ENCODE results near the gene ZC3H7B.

DNA sequence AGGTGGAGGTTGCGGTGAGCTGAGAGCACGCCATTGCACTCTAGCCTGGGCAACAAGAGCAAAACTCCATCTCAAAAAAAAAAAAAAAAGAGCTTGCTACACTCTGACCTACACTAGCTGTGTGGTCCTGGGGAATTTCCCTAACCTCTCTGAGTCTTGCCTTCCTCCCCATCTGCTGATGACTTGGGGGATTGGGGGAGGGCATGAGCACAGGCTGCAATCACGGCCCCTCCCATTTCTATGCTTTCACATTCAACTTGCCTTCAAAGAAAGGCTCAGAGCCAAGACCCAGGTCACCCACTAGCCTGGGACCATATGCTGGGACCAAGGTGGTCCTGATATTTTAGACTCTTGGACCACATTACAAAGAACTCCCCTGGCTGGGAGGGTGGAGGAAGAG is 40.7 kb downstream of the ZC3H7B start:
- TF ChIP-seq, protein P1, sequence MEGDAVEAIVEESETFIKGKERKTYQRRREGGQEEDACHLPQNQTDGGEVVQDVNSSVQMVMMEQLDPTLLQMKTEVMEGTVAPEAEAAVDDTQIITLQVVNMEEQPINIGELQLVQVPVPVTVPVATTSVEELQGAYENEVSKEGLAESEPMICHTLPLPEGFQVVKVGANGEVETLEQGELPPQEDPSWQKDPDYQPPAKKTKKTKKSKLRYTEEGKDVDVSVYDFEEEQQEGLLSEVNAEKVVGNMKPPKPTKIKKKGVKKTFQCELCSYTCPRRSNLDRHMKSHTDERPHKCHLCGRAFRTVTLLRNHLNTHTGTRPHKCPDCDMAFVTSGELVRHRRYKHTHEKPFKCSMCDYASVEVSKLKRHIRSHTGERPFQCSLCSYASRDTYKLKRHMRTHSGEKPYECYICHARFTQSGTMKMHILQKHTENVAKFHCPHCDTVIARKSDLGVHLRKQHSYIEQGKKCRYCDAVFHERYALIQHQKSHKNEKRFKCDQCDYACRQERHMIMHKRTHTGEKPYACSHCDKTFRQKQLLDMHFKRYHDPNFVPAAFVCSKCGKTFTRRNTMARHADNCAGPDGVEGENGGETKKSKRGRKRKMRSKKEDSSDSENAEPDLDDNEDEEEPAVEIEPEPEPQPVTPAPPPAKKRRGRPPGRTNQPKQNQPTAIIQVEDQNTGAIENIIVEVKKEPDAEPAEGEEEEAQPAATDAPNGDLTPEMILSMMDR (IDR thresholded peaks at IDR 0.05; ENCODE audit: insufficient read depth, low read depth, low read length) = no peak
- TF ChIP-seq EZH2 (IDR thresholded peaks at IDR 0.05; ENCODE audit: insufficient read depth, low read length) = no peak
